ENCODE data around the gene CCDC70.

The CCDC70 gene

DNA sequence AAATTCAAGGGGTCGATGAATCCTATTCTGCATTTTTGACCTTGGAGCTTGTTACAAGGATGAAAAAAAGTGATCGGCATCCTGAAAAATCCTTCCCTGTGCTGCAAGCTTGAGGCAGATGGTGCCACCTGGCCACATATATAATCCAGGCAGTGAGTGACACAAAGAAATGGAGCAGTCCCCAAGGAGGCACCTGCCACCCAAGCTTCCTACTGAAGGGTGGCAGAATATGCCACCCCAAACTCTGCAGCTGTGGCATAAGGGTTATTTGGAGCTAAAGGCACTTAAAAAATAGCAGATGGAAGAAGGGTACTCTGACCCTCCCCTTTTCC, 32.2 kb upstream of the CCDC70 start:
- DNase-seq (ENCODE audit: low read depth) = no peak

DNA sequence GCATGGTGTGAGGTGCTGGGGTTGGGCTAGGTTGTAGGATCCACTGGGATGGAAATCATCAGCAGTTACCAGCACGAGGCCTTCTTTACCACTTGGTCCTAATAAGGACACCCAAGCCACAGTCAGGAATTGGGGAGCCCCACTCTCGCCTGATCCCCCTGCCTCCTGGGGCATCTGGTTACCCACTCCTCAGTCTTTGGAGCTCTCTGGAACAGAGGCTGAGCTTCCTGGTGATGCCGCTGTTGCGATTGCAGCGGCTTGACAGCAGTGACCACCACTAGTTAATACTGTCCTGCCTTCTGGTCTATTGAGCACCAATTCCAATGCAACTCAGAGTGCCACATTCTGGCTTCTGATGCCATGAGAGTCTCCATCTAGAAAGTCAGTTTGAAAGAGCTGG, 30.2 kb upstream of the CCDC70 start:
- no peak for DNase-seq (ENCODE audit: low read depth)

DNA sequence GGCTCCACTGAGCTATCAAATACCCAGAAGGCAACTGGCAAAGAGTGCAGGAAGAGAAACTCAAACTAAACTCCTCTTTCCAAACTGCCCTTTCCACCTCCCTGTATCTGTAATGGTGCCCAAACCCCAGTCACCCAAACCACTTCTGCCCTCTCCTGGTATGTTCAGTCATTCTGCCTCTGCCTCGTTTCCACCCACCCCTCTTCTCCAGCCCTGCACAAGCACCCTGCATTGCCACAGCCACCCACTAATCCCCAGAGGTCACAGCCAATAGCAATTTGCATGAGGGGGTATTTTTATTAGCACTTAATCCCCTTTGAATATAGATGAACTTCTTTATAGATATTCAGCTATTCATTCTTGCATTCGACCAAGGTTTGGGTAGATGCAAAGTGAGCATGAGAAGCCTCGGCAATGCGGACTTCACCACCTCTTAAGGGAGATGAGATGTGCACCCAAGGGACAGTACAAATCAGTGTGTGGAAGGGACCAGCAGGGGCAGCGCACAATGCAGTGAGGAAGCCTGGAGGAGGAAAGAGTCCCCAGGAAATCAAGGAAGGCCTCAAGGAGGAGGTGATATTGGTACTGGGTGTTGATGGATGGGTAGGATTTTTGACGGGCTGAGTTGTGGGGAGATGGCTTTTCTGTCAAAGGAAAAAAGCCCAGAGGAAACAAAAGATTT, 29.2 kb upstream of the CCDC70 start:
- no peak for DNase-seq (ENCODE audit: low read depth)

DNA sequence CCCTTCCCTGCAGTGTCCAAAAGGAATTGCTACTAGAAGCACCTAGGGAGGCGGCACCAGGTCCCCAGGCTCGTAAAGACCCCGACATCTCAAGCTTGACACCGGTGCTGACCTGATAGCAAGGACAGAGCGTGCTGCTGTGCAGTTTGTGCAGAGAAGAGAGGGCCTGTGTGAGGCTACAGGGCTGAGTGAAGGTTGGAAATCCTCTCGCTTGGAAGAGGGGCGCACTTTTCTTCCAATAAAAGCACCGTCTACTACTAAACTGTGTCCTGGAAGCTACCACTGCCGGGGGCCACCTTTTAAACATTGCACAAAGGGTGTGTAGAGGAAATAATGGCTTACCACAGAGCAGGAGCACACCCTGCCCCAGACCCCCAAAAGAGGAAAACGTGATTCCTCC, 27.8 kb upstream of the CCDC70 start:
- DNase-seq (ENCODE audit: low read depth) = no peak

DNA sequence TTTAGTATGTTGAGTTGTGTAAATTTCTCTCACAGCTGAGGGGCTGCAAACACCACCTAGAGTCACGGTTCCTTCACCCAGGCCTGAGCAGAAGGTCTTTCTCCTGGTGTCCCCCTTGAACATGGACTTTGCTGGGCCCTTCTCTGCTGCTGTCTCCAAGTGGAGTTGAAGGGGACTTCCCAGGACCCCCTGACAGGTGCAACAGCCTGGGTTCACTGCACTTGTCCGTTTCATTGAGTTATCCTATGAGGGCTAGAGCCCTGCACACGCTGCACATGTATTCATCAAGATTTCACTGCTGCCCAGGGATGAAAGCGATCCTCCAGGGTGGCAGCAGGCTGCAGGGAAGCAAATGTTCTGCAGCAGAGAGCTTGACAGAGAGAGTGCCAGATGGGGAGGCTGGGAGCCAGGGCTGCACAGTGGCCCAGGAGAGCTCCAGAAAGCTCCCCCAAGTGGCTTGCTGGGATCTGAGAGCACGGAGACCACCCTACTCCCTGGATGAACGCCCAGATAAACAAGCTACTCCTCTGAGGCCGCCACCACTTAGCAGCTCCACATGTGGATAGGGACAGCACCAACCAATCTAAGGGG, 27.1 kb upstream of the CCDC70 start:
- DNase-seq (ENCODE audit: low read depth) = no peak

DNA sequence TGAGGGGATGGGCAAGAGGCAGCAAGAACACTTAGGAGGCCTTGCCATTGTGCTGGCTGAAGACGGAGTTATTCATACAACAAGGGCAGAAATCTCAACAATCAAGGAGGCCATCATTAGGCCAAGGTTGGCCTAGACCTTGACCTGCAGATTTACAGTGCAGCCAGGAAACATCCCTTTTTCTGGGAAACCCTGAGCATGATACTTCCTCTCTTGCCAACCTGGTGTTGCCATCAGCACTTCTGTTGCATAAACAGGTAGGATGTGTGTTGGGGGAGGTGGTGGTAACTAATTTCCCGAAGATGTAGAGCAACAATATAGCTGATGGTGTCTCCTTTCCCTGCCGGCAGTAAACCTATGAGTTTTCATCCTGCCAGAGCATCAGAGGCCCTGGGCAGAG, 24.8 kb upstream of the CCDC70 start:
- no peak for DNase-seq (ENCODE audit: low read depth)

DNA sequence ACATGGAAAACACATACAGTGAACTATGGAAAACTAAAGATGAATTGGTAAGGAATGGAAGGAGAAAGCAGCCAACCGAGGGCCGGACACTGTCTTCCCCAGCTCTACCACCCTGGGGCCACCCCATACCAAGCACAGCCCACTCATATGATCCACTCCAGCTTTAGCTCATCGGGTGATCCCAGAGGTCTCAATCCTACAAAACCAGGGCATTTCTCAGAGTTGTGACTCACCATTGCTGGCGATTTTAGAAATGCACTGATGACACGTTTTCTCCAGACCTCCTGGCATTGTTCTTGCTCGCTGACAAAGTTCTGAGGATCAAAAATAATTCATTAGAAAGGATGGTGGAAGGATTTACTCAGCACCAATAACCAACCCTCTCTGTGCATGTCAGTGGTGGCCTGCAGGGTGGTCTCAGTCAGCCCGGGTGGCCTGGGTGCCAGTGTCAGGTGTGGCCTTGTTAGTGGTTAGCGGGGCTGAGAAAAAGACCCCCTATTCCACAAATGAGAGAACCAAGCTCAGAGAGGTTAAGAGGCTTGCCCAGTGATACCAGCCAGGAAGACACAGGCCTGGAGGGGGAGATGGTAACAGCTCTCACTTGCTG, 23.4 kb upstream of the CCDC70 start:
- peak; percentile 40 for DNase-seq (ENCODE audit: low read depth)

DNA sequence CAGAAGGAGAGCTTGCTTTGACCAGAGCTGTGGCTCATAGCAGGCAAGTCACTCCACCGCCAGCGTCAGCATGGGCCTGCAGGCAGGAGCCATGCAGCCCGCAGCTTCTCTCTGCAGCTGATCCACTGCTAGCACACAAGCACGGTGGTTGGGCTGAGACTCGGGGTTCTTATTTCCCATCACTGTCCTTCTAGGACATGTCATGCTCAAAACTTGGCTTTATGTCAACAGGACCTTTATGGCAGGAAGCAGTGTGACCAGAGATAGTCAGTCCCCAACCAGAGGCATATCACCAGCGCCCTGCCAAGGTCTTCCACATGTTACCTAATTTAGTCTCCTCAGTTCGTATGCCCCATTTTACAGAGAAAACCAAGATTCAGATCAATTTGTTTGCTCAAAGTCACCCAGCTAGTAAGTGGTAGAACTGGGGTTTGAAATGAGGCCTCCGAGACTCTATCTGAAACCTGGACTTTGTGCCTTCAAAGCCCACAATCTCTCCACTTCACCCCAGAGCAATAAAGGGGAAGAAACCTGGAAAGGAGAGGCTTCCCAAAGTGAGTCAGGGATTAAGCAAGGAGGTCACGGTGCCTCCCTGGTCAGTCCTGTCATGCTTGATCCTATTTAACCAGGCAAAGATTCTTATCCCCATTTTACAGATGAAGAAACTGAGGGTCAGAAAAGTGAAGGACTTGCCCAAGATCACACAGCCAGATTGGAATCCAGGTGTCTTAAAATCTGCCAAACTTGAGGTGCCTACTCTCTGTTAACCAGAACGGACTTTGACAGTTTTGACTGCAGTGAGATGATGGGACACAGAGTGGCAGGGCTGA, 21.8 kb upstream of the CCDC70 start:
- DNase-seq (ENCODE audit: low read depth) = no peak

DNA sequence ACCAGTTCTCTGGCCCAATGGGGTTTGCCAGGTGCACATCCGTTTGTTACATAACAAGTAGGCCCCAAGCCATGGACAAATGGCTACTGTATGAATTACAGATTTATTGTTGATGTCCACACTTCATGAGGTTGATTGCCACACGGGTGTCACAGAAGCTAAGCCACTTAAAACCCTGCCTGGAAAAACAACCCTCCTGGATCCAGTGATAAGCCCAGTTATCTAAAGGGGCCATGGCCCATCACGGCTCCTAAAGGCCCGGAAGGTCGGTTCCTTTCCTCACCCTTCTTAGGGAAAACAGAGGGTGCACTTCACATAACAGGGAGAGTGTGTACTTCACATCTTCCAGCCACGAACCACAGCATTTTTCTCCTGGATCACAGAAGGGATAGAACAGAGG, 20.9 kb upstream of the CCDC70 start:
- no peak for DNase-seq (ENCODE audit: low read depth)

DNA sequence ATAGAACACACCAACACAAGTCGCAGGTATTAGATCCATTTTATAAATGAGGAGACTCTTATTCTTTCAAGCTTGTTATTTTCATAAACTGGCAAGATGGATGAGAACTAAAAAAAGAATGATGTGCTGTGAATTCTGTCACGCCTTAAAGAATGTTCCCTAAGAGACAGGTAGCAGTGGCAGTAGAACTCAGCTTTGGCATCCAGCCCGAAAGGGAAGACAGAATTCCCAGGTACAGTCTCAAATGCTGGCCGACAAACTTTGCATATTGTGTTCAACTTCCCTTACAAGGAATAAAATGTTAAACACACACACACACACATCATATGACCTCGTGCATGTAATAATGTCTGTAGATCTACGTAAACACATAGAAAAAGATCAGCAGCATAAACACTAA, 20.0 kb upstream of the CCDC70 start:
- DNase-seq (ENCODE audit: low read depth) = no peak

DNA sequence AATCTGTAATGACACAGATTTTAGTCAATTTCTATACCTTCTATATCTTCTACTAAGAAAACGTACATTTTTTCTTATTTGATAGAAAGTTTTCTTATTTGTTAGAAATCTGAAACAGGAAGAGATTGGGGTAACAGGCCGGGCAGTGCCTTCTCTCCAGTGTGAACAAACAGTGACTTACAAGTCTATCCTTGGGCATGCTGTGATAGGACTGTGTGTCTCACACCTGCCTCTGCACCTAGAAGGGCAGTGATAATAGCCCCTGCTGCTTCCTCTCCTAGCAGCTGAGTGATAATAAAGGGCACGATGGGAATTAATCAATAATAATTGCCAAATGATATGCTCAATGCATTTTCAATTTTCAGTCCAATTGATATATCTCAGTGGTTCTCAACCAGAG, 18.2 kb upstream of the CCDC70 start:
- no peak for DNase-seq (ENCODE audit: low read depth)

DNA sequence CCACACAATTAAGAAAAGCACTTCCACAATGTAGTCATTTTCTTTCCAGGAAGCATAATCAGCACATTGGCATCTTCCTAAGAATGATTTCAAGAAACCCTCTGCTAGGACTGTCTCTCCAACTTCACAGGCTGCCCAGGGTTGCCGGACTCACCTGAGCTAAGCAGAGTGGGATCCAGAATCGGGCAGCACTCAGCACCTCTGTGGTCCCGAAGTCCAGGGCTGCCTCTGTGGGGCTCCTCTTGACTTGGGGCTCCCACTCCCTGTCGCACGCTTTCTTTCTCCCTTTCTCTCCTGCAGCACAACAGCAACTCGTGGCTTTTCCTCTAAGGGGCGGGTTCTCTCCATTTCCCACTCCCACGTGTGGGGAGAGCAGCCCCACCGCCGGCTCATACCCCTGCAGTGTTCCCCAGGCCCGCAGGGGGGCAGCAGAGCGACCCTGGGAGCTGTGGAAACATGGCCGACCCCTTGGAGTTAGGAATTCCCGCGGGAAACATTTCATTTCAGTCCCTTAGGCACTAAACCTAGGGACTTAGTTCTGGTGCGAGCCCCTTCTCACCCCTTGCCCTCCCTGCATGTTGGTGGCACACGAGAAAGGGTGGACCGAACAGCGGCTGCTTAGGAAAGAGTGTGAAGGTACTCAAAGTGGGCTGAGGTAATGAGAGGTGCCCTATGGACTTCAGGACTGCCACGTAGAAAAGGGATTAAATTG, 16.8 kb upstream of the CCDC70 start, which contains the start of gene TMEM272:
TSS of gene TMEM272 (minus strand) at position 316 of the 712 bp plus-strand sequence. CDS start 6,647 bp downstream, outside the sequence.
- no peak for DNase-seq (ENCODE audit: low read depth)

DNA sequence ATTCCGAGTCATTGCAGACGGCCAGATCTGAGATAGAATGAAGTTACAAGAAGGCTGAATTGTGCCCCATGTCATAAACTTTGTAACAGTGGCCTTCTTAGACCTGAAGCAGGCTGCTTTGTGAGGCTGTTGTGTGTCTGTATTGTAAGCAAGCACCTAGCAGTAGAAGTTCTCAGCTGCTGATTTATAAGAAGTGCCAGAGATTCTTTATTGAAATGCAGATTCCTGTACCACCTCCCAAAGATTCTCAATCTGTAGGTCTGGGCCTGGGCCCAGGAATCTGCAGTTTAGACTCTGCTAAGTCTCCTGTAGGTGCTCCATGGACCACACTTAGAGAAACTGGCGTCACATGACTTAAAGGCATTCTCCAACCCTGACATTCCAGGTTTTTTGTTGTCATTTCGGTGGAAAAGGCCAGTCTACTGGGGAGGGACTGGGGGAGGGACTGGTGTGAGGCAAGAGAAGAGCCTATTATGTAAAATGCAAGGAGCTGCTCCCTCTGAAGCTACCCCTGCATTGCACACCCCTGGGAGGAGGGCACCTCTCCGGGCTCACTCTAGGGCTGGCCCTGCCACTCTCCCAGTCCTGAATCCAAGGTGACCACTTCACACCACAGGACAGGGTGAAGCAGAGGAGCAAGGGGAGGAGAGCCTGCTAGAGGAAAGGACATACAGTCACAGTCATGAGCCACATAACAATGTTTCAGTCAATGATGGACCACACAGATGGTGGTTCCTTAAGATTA, 16.0 kb upstream of the CCDC70 start:
- no peak for DNase-seq (ENCODE audit: low read depth)

DNA sequence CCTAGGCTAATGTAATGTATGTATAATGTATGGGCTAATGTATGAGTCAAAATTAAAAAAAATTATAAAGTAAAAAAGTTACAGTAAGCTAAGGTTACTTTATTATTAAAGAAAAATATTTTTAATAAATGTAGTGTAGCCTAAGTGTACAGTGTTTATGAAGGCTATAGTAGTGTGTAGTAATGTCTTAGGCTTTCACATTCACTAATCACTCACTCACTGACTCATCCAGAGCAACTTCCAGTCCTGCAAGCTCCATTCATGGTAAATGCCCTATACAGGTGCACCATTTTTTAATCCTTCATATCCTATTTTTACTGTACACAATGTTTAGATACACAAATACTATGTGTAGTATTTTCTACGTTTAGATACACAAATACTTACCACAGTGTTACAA, 15.0 kb upstream of the CCDC70 start:
- no peak for DNase-seq (ENCODE audit: low read depth)

DNA sequence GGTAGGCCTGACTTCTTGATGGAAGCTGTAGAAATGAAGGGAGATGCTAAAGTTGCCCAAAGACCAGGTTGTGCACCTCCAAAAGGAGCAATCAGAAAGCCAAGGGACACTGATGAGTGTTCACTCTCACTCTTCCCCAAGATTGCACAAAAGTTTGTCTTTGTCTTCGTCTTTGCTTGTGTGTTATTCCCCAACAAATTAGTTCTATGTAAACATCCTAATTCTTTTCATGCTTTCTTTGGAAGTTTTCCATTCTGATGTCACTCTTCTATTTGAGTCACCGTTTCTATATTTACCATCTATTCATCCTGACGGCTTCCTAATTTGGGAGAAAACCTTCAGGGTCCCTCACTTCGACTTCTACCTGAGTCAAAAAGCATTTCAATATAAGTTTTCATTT, 13.1 kb upstream of the CCDC70 start:
- no peak for DNase-seq (ENCODE audit: low read depth)

DNA sequence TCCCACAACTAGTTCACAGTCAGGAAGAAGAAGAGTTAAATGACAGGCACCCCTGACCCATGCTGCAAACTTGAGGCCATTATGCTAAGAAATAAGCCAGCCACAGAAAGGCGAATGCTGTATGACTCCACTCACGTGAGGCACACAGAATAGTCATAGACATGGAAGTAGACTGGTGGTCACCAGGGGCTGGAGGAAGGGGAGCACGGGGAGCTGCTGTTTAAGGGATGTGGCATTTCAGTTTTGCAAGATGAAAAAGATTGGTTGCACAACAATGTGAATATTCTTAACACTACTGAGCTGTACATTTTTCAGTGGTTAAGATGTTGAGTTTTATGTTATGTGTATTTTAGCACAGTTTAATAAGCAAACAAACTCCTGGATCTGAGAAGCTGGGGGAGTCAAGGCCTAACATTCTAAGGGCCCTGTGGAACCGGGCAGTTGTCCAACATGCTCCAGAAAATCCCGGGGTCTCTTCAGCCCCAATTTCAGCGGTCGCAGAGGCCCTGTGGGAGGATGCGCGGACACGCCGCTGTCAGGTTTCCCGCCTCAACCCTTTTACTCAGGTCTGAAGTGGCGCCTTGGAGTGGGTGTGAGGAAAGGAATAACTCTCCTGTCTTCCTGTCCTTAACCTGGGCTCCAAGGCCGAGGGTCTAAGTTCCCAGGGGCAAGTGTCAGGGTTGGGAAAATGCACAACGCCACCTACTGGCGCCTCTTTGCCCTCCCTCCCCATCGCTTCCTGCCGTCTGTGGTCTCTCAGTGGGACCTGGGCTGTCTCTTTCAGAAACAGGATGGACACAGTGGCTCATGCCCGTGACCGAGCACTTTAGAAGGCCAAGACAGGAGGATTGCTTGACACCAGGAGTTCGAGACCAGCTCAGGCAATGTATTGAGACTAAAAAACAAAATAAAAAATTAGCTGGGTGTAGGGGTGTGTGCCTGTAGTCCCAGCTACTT, 12.3 kb upstream of the CCDC70 start:
- no peak for DNase-seq (ENCODE audit: low read depth)

DNA sequence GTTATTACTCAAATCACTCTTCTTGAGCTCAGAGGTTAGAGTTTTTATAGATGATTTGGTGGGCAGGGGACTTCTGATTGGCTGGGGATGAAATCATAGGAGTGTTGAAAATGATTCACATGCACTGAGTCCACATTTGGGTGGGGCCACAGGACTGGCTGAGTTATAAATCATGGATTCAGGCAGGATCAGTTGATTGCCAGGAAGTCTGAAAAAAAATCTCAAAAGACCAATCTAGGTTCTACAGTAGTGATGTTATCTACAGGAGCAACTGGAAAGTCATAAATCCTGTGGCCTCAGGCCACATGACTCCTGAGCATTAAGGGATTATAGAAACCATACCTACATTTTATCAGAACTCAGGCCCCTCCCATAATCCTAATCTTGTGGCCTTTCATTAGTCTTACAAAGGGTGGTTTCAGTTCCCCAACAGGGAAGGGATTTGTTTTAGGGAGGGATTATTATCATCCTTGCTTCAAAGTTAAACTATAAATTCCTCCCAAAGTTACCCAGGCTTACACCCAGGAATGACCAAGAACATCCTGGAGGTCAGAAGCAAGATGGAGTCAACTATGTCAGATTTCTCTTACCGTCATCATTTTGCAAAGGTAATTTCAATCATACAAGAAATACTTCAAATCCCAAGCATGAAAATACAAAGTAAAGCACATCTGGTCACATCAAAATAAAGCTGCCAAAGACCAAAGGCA, 5.6 kb upstream of the CCDC70 start:
- no peak for DNase-seq (ENCODE audit: low read depth)

DNA sequence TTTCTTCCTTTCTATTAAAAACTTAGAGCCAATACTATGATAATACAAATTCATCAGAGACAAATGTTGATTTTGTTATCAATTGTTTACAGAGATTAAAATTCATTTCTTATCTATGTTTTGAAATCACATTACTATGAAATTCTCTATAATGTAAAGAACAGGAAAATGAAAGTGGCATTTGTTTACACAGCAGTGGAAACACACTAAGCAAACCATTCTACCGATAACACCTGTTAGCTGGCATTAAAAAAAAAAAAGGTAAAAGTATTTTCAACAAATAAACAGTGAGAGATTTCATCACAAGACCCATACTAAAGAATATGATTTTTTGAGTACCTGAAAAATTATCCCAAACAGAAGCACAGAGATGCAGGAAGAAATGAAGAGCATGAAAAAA, 4.8 kb upstream of the CCDC70 start:
- DNase-seq (ENCODE audit: low read depth) = no peak

DNA sequence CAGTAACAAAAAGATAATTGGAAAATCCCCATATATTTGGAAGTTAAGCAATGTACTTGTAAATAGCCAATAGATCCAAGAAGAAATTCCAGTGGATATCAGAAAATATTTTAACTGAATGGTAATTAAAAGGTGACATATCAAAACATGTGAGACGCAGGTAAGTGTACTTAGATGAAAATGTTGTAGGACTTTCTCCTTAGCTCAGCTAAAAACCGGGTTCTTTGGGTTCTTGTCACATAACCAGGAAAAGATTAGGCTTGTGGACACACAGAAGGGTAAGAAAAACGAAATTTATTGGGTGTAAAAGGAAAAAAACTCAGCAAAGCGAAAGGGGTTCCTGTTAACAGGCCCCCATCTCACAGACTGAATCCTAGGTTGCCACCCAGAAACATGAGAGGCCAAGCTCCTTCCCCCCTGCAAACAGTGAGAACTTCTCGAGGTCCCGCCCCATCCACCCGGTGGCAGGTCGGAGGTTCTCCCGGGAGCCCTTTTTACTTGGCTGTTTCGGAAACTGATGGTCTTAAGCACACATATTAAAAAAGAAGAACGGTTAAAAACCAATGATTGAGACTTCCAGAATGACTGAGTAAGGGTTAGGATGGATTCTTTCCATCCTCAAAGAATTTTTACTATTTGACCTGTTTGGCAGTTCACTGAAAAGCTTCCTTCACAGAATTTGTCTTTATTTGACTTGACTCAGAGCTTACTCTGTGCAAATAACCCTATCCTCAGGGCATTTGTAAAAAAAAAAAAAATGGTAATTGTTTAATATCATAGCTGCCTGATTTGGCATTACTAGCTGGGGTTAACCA, 3.1 kb upstream of the CCDC70 start:
- DNase-seq (ENCODE audit: low read depth) = no peak
